Measurements from ENCODE around the gene RAB4A.

DNA sequence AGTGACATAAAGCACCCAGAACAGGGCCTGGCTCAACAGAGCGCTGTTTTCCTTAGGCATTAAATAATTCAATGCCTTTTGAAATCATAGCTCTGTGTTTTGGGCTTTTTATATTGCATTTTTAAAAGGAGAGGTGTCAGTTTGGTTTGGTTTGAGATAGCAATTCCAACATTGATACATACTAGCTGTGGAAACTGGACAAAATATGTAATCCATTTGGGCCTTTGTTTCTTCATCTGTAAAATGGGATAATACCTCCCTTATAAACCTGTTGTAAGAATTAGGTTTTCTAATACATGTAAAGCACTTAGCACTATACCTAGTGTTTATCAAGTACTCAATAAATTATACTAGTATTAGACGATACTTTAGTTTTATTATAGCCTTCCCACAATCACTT is 8.7 kb upstream of the RAB4A start:
- TF ChIP-seq CHD1 (IDR thresholded peaks at IDR 0.05; ENCODE audit: low read depth, low read length) (no peak), EP300 (IDR thresholded peaks at IDR 0.05; ENCODE audit: borderline replicate concordance in 1 of 2, low read depth in 2 of 2, low read length in 2 of 2) (no peak), RAD21 (IDR thresholded peaks at IDR 0.05 in 1 of 2, conservative IDR thresholded peaks at IDR 0.05 in 1 of 2; ENCODE audit: low read depth in 2 of 2, low read length in 2 of 2) (no peak), POLR2A (IDR thresholded peaks at IDR 0.05; ENCODE audit: control extremely low read depth in 1 of 2, low read depth in 2 of 2, low read length in 2 of 2) (no peak)
- TF ChIP-seq, protein P1, sequence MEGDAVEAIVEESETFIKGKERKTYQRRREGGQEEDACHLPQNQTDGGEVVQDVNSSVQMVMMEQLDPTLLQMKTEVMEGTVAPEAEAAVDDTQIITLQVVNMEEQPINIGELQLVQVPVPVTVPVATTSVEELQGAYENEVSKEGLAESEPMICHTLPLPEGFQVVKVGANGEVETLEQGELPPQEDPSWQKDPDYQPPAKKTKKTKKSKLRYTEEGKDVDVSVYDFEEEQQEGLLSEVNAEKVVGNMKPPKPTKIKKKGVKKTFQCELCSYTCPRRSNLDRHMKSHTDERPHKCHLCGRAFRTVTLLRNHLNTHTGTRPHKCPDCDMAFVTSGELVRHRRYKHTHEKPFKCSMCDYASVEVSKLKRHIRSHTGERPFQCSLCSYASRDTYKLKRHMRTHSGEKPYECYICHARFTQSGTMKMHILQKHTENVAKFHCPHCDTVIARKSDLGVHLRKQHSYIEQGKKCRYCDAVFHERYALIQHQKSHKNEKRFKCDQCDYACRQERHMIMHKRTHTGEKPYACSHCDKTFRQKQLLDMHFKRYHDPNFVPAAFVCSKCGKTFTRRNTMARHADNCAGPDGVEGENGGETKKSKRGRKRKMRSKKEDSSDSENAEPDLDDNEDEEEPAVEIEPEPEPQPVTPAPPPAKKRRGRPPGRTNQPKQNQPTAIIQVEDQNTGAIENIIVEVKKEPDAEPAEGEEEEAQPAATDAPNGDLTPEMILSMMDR (IDR thresholded peaks at IDR 0.05; ENCODE audit: control extremely low read depth in 1 of 3, insufficient read depth in 1 of 3, low read depth in 1 of 3, low read length in 3 of 3), result no peak
